Karpas-422 (cell line): ENCODE results near the gene PTPRD. TPM values are rescaled to one million over a fixed set of nuclear protein-coding genes. Genes with fewer than 3 reads are reported as not detected.

Experiments used
- DNase-seq: peaks from one replicate; pipeline ENCODE4 v3.0.0-alpha.2; 2015
- H2AFZ ChIP-seq: fragments of 200-600 bp; sonication (generic); 2 replicates; pipeline ENCODE4 v1.6.1; 2014; ENCODE audit warnings: antibody characterized with exemption, low read length, mixed read lengths
- H3K27ac ChIP-seq: fragments of 200-600 bp; sonication (generic); 2 replicates; pipeline ENCODE4 v1.5.1; 2014; ENCODE audit warnings: mild to moderate bottlenecking, low read length, moderate library complexity
- H3K27me3 ChIP-seq: fragments of 200-600 bp; sonication (generic); 2 replicates; pipeline ENCODE4 v1.6.1; 2014; ENCODE audit warnings: low read length, mixed read lengths
- H3K36me3 ChIP-seq: fragments of 200-600 bp; sonication (generic); 2 replicates; pipeline ENCODE4 v1.6.1; 2014; ENCODE audit warnings: low read length, mixed read lengths; ENCODE audit not compliant: insufficient read depth
- H3K4me1 ChIP-seq: fragments of 200-600 bp; sonication (generic); 2 replicates; pipeline ENCODE4 v1.6.1; 2014; ENCODE audit warnings: mild to moderate bottlenecking, low read length, mixed read lengths
- H3K4me2 ChIP-seq: fragments of 200-600 bp; sonication (generic); 2 replicates; pipeline ENCODE4 v1.6.1; 2014; ENCODE audit warnings: low read length, low read depth, mild to moderate bottlenecking; ENCODE audit not compliant: poor library complexity, severe bottlenecking
- H3K4me3 ChIP-seq: fragments of 200-600 bp; sonication (generic); 2 replicates; pipeline ENCODE4 v1.5.1; 2014; ENCODE audit warnings: mild to moderate bottlenecking, antibody characterized with exemption, low read length, mixed read lengths
- H3K79me2 ChIP-seq: fragments of 200-600 bp; sonication (generic); 2 replicates; pipeline ENCODE4 v1.6.1; 2014; ENCODE audit warnings: mild to moderate bottlenecking, low read length, mixed read lengths
- H3K9ac ChIP-seq: fragments of 200-600 bp; sonication (generic); 2 replicates; pipeline ENCODE4 v1.6.0; 2014; ENCODE audit warnings: low read length
- H3K9me2 ChIP-seq: fragments of 200-600 bp; sonication (generic), shearing (Covaris generic); replicated peaks from 2 replicates; pipeline ENCODE4 v1.6.0; 2014; ENCODE audit warnings: mild to moderate bottlenecking, low read length, moderate library complexity; ENCODE audit not compliant: insufficient read depth
- H3K9me3 ChIP-seq: fragments of 300-700, 200-600 bp; sonication (generic); 2 replicates; pipeline ENCODE4 v1.6.1; 2014; ENCODE audit warnings: low read length, mixed read lengths
- H4K20me1 ChIP-seq: fragments of 200-600 bp; sonication (generic); 2 replicates; pipeline ENCODE4 v1.6.1; 2014; ENCODE audit warnings: mild to moderate bottlenecking, antibody characterized with exemption, low read length, low read depth; ENCODE audit not compliant: insufficient read depth
- total RNA-seq: library from RNA; depleted of rRNA; stranded (reverse); fragments of >200 nt; shearing (Covaris generic); gene quantifications from 2 replicates; pipeline ENCODE4 v1.2.3, GENCODE V29; 2014; ENCODE audit warnings: low replicate concordance

PTPRD gene
- total RNA-seq, 1 experiment from 2014 or later = 0.63 TPM

DNA sequence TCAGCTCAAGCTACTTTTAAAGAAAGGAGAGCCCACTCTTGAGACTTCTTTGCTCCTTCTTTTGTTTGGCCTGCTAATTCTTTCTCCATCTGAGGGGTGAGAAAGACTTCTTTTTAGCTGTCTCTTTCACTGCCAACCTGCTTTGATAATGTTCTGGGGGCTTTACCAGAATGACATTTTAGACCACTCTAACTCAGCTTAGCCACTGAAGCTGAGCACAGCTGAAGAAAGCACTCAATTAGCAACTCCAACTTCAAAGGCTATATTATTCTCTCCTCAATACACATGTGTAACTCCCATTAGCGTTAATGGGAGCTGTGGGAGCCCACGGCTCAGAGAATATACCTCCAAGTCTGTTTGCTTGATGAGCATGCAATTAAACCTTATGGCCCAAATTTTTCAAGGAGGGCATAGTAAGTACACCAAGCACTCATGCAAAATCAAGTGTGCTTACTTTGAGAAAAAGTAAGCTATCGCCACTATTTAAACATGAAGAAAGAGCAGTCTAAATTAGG lies 1997.8 kb downstream of the PTPRD start:
- Histone ChIP-seq H4K20me1 (no peaks in the 10 kb centered on the region), H3K9me3 (peaks cover 19% of the 10 kb centered on the region), H2AFZ (no peak overlapping the region), H3K79me2 (no peaks in the 10 kb centered on the region), H3K4me3 (no peak overlapping the region), H3K27ac (no peak overlapping the region), H3K36me3 (no peaks in the 10 kb centered on the region), H3K4me2 (no peak overlapping the region), H3K9ac (no peak overlapping the region), H3K4me1 (no peaks in the 10 kb centered on the region), H3K9me2 (no peaks in the 10 kb centered on the region), H3K27me3 (no peaks in the 10 kb centered on the region)
- no peak for DNase-seq

DNA sequence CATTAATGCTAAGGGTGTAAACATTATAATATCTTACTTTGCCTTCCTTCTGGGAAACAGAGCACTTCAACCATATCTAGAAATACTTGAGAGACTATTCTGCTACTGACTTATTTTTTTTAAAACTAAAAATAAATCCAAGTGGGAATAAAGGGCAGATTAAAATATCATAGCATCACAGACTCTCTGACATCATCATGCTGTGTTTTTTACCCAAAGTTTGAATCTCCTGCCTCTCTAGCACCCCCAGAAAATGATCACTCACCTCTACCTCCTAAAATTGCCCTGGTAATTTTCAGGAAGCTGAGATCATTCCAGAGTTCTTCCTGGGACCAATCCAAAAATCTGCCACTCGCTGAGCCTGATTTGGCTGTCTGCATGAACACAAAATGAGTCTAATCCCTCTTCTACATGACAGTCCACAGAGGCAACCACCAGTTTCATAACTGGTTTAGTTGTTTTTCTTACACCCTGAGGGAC lies 1999.4 kb downstream of the PTPRD start:
- H3K9me3 ChIP-seq = peaks cover 9% of the 10 kb centered on the region
- no peak for DNase-seq
- H3K79me2 ChIP-seq = no peaks in the 10 kb centered on the region
- H4K20me1 ChIP-seq = no peaks in the 10 kb centered on the region
- no peak overlapping the region for H3K4me3 ChIP-seq
- no peaks in the 10 kb centered on the region for H3K36me3 ChIP-seq
- H3K9me2 ChIP-seq = no peaks in the 10 kb centered on the region
- H2AFZ ChIP-seq = no peak overlapping the region
- H3K4me1 ChIP-seq = no peaks in the 10 kb centered on the region
- no peak overlapping the region for H3K27ac ChIP-seq
- H3K4me2 ChIP-seq = no peak overlapping the region
- no peak overlapping the region for H3K9ac ChIP-seq
- H3K27me3 ChIP-seq = no peaks in the 10 kb centered on the region

DNA sequence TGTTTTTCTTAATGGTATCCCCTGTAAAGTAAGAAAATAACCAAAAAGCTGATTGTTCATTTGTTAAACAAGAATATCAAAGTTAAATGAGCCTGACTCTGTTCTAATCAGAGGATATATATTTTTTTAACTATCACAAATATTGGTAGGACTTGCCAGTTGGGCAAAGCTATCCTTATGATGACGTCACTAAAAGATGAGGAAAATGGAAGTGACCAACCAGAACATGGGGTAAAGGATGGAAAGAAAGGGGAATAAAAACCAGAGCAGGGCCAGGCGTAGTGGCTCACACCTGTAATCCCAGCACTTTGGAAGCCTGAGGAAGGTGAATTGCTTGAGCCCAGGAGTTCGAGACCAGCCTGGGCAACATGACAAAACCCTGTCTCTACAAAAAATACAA lies 2001.6 kb downstream of the PTPRD start:
- H3K9ac ChIP-seq = no peak overlapping the region
- no peak overlapping the region for H3K4me2 ChIP-seq
- no peak overlapping the region for H3K4me3 ChIP-seq
- no peak overlapping the region for H2AFZ ChIP-seq
- H3K36me3 ChIP-seq = no peaks in the 10 kb centered on the region
- H3K27ac ChIP-seq = no peak overlapping the region
- no peaks in the 10 kb centered on the region for H4K20me1 ChIP-seq
- H3K27me3 ChIP-seq = no peaks in the 10 kb centered on the region
- H3K4me1 ChIP-seq = no peaks in the 10 kb centered on the region
- peaks cover 9% of the 10 kb centered on the region for H3K9me3 ChIP-seq
- no peak for DNase-seq
- no peaks in the 10 kb centered on the region for H3K9me2 ChIP-seq
- no peaks in the 10 kb centered on the region for H3K79me2 ChIP-seq

DNA sequence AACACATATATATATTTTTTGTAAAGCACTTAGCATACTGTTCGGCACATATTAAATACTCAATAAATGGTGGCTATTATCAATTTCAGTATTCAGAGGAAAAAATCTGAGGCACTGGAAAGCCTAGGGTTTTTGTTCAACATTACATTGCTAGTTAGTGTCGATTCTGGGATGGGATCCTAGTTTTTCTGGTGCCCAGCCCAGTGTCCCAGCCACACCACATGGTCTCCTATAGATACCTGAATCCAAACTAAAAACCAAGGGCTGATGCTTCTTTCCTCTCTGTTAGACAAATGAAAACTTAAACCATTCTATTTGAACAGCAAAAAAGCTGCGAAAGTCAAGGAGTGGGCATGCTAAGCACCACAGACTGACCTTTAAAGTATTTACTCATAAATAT lies 2002.5 kb downstream of the PTPRD start:
- no peaks in the 10 kb centered on the region for H4K20me1 ChIP-seq
- no peak overlapping the region for H3K4me2 ChIP-seq
- no peak overlapping the region for H3K27ac ChIP-seq
- no peak overlapping the region for H3K9ac ChIP-seq
- no peaks in the 10 kb centered on the region for H3K4me1 ChIP-seq
- H2AFZ ChIP-seq = no peak overlapping the region
- peaks cover 13% of the 10 kb centered on the region for H3K9me3 ChIP-seq
- no peak overlapping the region for H3K4me3 ChIP-seq
- H3K9me2 ChIP-seq = no peaks in the 10 kb centered on the region
- no peaks in the 10 kb centered on the region for H3K27me3 ChIP-seq
- no peaks in the 10 kb centered on the region for H3K79me2 ChIP-seq
- DNase-seq = no peak
- no peaks in the 10 kb centered on the region for H3K36me3 ChIP-seq

DNA sequence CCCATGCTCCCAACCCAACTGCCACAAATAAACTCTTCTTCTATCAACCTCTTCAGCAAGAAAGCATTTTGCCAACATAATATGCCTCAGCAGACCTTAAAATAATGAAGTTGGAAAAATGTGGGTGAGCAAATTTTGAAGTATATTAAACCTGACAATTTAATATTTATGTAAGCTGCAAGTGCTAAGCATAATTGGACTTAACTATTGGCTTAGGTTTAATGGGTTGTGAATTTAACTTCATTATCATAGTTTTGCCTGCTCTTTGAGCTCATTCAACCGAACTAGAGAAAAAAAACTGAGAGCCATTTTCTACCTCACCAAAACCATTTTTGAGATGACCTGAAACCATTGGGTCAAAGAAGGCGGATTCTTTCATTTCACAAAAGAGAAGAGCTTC lies 2007.7 kb downstream of the PTPRD start:
- H3K79me2 ChIP-seq = no peaks in the 10 kb centered on the region
- no peaks in the 10 kb centered on the region for H3K36me3 ChIP-seq
- H3K4me1 ChIP-seq = no peaks in the 10 kb centered on the region
- H3K27me3 ChIP-seq = no peaks in the 10 kb centered on the region
- no peak overlapping the region for H3K9ac ChIP-seq
- no peak overlapping the region for H3K27ac ChIP-seq
- H3K9me2 ChIP-seq = no peaks in the 10 kb centered on the region
- DNase-seq = no peak
- no peak overlapping the region for H3K4me2 ChIP-seq
- no peaks in the 10 kb centered on the region for H4K20me1 ChIP-seq
- H3K9me3 ChIP-seq = peaks cover 12% of the 10 kb centered on the region
- H3K4me3 ChIP-seq = no peak overlapping the region
- no peak overlapping the region for H2AFZ ChIP-seq

DNA sequence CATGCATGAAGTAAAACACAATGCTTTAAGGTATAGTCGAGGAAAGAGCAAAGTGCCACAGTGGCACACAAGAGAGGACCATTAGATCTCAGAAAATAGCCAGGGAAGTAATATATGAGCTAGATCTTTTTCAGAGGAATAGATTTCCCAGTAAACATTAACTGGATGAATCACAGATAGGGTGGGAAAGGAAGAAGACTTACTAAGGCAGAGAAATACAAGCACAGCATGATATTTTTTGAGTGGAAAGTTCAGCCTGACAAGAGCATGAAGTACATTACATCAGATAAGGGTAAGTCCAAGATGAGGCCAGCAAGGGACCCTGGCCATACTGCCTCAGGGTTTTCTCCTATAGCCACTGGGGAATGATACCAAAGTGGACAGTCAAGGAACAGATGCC lies 2008.6 kb downstream of the PTPRD start:
- H3K27ac ChIP-seq = no peak overlapping the region
- H3K79me2 ChIP-seq = no peaks in the 10 kb centered on the region
- no peak overlapping the region for H3K4me3 ChIP-seq
- peaks cover 15% of the 10 kb centered on the region for H3K9me3 ChIP-seq
- no peak for DNase-seq
- no peaks in the 10 kb centered on the region for H3K9me2 ChIP-seq
- no peaks in the 10 kb centered on the region for H3K27me3 ChIP-seq
- H2AFZ ChIP-seq = no peak overlapping the region
- H3K9ac ChIP-seq = no peak overlapping the region
- H4K20me1 ChIP-seq = no peaks in the 10 kb centered on the region
- no peaks in the 10 kb centered on the region for H3K4me1 ChIP-seq
- no peaks in the 10 kb centered on the region for H3K36me3 ChIP-seq
- H3K4me2 ChIP-seq = no peak overlapping the region

DNA sequence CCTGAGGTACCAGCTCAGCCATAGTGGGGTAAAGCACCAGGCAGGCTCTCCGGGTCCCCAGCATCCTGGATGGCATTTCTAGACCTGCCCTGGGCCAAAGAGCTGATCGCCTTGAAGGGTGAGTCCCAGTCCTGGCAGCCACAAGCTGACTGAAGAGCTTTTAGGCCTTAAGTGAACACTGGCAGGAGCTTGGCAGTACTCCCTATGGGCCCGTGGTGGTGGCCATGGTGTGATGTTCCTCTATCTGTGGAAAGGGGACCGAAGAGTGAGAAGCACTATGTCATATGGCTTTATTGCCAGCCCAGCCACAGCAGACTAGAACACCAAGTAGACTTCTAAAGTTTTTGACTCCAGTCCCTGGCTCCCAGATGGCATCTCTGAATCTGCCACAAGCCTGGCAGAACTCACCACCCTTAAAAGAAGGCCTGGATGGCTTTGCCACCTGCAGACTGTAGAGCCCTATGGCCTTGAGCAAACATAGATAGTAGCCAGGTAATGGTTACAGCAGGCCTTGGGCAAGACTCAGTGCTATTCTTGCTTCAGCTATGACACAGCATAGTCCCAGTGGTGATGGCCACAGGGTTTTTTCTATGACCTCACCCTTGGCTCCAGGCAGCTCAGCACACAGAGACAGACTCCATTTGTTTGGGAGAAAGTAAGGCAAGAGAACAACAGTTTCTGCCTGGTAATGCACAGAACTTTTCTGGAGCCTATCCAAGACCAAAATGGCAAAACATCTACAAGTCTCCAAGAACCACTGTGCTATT lies 2011.7 kb downstream of the PTPRD start:
- Histone ChIP-seq H3K9me3 (peaks cover 19% of the 10 kb centered on the region), H3K27me3 (no peaks in the 10 kb centered on the region), H3K79me2 (no peaks in the 10 kb centered on the region), H3K4me1 (no peaks in the 10 kb centered on the region), H3K36me3 (no peaks in the 10 kb centered on the region), H3K4me2 (no peak overlapping the region), H2AFZ (no peak overlapping the region), H3K9ac (no peak overlapping the region), H4K20me1 (no peaks in the 10 kb centered on the region), H3K27ac (no peak overlapping the region), H3K4me3 (no peak overlapping the region), H3K9me2 (no peaks in the 10 kb centered on the region)
- DNase-seq = no peak

DNA sequence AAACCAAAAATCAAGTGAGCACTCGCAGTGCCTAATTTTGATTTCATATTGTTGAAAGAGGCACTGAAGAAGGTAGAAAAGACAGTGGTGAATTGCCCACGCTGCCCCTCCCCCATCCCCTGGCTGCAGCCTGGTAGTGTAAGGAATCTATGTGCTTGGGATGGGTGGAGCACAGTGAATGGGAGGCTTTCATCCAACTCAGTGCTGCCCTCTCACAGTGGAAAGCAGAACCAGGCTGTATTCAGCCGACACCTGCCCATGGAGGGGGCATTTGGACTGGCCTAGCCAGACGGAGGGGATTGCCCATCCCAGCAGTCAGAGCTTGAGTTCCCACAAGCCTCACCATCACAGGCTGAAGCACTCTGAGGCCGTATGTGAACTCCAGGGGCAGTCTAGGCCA lies 2012.9 kb downstream of the PTPRD start:
- H3K27me3 ChIP-seq = no peaks in the 10 kb centered on the region
- no peak overlapping the region for H3K9ac ChIP-seq
- no peak overlapping the region for H3K4me2 ChIP-seq
- no peak overlapping the region for H3K27ac ChIP-seq
- H2AFZ ChIP-seq = no peak overlapping the region
- H3K36me3 ChIP-seq = no peaks in the 10 kb centered on the region
- H3K9me2 ChIP-seq = no peaks in the 10 kb centered on the region
- no peaks in the 10 kb centered on the region for H4K20me1 ChIP-seq
- no peaks in the 10 kb centered on the region for H3K4me1 ChIP-seq
- H3K9me3 ChIP-seq = peaks cover 24% of the 10 kb centered on the region
- no peak for DNase-seq
- H3K4me3 ChIP-seq = no peak overlapping the region
- no peaks in the 10 kb centered on the region for H3K79me2 ChIP-seq
